Embryonic facial prominence (tissue), 1 donor: ENCODE results near the gene SERPINB2.

Source experiments
- DNase-seq: peaks from one replicate; pipeline ENCODE4 v3.0.0-alpha.2; 2016; ENCODE audit errors: extremely low spot score

Gene SERPINB2, protein sequence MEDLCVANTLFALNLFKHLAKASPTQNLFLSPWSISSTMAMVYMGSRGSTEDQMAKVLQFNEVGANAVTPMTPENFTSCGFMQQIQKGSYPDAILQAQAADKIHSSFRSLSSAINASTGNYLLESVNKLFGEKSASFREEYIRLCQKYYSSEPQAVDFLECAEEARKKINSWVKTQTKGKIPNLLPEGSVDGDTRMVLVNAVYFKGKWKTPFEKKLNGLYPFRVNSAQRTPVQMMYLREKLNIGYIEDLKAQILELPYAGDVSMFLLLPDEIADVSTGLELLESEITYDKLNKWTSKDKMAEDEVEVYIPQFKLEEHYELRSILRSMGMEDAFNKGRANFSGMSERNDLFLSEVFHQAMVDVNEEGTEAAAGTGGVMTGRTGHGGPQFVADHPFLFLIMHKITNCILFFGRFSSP

DNA sequence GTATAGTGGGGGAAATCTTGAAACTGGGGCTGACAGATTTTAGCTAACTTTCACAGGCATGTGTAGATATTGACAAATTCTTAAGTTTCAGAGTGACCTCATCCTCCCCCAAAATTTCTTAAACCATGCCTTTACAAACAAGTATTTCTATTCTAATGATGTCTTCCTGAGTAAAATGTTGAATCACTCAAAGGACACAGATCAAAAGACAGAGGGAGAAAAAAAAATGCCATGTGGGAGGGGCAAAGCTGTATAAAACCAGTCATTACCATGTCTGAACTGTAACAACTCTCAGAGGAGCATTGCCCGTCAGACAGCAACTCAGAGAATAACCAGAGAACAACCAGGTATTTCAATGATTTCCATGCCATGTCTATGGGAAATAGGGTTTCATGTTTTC lies at the start of gene SERPINB2:
TSS of gene SERPINB2 (plus strand) at position 282 of the 400 bp plus-strand sequence. CDS start 3,740 bp downstream, outside the sequence.
- no peak for DNase-seq

DNA sequence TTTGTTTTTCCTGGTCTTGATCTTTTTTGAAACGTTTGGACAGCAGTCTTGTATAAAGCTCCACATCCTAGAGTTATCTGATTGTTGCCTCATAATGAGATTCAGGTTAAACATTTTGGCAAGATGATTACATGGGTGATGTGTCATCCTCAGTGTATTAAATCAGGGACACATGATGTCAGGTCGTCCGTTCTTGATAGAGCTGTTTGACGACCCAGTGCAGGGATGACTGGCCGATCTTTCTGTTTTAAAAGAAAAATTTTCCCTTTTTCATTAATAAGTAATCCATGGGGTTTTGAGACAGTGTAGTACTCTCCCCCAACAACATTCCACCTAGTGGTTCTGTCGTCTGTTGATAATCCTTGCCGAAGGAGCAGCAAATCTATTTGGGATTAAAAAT lies 44.5 kb upstream of the SERPINB2 start:
- DNase-seq, result no peak

DNA sequence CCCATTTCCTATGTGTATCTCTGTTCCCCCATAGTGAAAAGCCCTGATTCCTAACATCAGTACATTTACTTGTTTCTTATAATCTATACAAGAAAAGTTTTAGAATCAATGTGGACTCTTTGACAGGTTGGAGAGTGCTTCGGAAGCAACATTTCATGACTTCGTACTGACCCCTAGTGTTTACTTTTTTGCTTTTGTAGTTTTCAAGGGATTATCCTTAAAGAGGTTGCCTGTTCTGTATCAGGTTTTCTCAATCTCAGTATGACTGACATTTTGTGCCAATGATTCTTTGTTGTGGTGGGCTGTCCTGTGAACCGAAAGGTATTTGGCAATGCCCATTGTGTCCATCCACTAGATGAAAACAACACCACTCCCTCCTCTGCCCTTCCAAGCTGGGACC lies 43.3 kb upstream of the SERPINB2 start:
- DNase-seq, result no peak

DNA sequence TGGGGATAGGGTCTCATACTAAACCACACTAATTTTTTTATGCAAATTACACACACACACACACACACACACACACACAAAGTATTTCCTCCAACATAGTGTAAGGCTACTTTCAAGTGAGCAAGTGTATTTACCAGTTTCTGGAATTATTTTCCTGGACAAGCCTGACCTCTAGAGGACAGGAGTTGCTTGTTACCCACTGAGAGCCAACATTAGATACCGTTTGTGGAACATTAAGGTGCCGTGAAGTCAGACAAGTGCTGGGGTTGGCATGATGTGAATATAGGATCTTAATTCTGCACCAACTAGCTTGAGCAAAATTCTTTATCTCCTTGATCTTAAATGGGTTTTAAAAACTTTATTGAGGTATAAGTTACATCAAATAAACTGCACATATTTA lies 39.3 kb upstream of the SERPINB2 start:
- DNase-seq, result no peak

DNA sequence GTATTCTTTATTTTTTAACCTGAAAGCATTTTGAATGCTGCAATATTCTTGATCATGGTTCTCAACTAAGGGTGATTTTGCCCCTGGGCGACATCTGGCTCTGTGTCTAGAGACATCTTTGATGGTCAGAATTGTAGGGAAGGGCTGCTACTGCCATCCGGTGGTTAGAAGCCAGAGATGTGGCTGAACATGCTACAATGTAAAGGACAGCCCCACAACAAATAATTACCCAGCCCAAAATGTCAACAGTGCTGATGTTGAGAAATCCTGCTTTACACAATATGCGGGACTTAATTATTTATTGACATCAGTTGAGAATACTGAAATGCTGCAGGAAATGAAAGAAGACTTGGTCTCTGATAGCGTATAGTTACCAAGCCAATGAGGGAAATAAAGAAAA lies 37.5 kb upstream of the SERPINB2 start:
- no peak for DNase-seq

DNA sequence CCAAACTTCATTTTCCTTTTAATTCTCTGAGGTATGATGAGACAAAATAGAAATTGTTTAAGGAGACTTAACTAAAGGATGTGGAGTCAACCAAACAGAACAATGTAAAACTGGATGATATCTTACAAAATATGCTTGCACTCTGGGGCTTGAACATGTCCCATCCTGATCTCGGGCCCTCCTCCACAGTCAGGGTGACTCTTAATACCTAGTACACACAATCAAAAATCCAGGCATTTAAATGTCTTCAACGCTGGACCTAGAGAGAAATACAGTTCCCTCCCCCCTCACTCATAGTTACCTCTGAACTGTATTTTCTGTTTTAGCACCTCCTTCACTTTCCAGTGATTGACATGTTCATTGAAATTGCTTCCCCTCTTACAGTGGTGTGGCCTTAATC lies 36.9 kb upstream of the SERPINB2 start:
- DNase-seq, result no peak

DNA sequence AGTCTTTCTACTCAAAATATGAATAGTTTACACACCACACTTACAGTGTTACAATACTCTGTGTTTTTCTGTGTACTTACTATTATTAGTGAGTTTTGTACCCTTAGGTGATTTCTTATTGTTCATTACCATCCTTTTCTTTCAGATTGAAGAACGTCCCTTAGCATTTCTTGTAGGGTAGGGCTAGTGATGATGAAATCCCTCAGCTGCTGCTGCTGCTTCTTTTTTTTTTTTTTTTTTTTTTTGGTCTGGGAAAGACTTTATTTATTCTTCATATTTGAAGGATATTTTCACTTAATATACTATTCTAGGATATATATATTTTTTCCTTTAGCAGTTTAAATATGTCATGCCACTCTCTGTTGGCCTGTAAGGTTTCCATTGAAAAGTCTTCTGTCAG lies 29.0 kb upstream of the SERPINB2 start:
- DNase-seq, result no peak

DNA sequence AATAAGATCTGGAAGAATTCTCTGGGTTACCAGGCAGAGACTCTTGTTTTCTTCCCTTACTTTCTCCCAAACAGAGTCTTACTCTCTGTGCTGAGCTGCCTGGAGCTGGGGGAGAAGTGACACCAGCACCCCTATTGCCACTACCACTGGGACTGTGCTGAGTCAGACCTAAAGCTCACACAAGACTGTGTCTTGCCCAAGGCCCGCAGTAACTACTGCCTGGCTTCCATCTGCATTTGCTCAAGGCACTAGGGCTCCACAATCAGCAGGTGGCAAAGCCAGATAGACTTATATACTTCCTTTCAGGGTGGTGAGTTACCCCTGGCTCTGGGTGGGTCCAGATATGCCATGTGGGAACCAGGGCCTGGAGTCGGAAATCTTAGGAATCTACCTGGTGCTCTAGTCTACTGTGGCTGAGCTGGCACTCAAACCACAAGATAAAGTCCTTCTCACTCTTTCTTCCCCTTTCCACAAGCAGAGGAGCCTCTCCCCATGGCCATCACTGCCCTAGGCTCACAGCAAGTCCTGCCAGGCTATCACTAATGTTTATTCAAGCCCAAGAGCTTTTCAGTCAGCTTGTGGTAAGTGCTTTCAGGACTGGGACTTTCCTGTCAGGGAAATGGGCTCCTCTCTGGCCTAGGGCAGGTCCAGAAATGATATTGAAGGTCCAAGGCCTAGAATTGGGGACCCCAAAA lies 27.6 kb upstream of the SERPINB2 start:
- DNase-seq, result no peak

DNA sequence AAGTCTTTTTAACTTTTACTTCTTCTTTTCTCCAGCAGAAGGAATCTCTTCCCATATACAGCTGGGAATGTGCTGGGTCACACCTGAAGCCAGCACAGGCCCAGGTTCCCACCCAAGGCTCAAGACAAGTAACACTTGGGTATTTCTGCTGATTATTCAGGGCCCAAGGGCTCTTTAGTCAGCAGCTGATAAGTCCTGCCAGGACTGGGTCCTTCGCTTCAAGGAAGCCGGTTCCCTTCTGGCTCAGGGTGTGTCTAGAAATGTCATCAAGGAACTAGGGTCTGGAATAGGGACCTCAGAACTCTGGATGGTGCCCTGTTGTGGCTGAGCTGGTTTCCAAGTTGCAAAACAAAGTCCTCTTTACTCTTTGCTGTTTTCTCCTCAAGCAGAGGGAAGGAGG lies 27.0 kb upstream of the SERPINB2 start:
- DNase-seq, result no peak

DNA sequence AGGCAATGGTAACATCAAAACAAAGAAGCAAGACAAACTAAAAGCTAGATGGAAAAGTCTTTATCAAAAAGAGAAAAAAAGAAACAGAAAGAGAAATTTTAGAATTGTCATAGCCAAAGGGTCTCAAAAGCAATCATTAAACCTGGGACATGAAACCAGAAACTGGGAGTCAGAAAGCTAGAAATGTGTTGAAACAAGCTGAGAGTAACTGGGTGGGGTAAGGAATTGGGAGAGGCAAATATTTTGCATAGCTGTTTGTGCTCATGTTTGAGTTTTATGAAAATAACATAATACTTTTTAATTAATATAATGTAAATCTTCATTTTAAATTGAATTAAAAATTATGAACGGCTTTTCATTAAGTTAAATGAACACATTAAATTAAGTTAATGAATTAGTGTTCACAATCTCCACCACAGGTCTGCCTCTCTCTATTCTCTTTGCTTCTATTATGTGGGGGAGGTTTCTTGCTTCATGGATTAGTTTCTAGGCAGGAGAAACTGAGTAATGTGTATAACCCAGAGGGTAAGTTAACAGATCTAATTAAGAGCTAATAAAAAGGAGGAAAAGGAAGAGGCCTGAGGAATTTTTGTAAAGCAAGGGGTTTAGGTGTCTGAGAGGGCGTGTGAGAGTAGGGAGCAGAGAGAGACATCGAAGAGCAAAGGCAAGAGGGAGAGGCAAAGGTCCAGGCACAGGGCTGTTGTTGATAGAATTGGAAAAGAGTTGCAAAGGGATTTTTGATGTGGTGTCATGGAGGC lies 20.0 kb upstream of the SERPINB2 start:
- no peak for DNase-seq

DNA sequence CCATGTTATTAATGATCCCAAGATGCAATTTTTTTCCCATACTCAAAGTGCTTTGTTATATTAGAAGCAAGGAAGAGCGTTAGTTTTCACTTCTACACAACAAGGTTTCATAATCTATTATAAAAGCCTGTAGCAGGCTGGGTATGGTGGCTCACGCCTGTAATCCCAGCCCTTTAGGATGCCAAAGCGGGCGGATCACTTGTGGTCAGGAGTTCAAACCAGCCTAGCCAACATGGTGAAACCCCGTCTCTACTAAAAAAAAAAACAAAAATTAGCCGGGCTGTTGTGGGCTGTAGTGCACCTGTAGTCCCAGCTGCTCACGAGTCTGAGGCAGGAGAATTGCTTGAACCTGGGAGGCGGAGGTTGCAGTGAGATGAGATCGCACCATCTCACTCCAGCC lies 19.0 kb upstream of the SERPINB2 start:
- DNase-seq, result no peak

DNA sequence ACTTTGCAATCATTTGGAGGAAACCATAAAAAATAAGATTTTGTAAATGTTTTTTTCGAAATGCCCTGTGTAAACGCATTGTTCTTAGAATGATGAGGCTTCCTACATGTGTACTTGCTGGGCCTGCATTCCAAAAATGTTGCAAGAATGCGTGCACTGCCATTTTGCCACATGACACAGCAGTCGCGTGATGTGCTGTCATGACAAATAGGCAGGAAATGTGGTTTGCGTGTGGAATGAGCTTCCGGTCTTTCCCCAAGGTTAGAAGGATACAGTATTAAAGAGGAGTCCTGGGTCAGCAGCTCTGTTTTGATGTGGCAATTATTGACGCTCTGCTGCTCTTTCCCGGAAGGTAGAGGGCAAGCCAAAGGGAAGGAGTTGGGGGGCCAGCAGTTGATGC lies 18.1 kb upstream of the SERPINB2 start:
- DNase-seq, result no peak

DNA sequence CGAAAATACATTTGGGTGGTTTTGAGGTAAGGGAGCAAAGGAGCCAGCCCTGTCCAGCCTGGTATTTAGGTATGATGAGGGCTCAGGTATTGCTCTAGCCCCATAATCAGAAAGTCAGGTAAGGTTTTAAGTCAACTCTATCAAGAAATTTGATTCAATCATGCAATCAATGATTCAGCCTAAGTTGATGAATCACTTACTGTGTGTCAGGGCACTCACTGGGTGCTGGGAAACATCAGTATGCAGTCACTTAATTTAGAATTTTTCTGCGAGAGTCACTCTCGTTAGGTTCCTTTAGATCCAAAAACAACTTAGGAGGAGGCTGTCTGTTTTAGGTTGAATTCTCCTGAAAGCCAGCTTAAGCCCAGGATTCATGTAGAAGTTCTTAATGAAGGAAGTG lies 17.7 kb upstream of the SERPINB2 start:
- DNase-seq, result no peak

DNA sequence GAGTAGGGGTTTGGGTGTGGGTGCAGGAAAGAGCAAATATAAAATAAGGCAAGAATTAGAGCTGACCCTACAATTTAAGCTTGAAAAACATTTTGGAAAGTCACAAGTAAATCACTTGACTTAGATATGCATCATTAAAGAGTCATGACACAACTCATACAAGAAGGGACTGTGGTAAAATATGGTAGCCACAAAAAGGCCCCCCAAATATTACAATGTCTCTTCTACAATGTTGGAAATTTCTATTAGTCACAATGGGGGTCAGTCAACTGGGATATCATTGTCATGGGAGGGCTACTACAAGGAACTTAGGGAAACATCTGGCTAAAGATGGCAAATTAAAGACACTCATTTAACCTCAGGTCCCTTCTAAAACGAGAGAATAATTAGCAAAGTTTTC lies 15.7 kb upstream of the SERPINB2 start:
- no peak for DNase-seq

DNA sequence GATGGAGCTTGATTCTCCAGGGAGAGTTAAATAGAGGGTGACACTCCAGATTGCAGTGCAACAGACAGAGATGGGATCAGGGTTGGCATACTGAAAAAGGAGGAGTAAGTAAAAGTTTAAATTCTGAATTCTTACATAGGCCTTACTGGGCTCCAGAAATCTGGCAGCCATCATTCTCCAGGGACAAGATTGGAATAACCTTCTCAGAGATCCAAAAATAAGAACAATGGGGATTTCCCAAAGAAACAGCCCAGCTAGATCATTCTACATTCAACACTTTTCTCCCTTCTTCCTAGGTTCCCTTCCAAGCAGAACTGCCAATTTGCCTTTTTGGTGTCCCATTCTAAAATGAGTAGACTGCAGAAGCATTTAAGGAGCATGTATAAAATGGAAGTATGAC lies 14.9 kb upstream of the SERPINB2 start:
- DNase-seq, result no peak

DNA sequence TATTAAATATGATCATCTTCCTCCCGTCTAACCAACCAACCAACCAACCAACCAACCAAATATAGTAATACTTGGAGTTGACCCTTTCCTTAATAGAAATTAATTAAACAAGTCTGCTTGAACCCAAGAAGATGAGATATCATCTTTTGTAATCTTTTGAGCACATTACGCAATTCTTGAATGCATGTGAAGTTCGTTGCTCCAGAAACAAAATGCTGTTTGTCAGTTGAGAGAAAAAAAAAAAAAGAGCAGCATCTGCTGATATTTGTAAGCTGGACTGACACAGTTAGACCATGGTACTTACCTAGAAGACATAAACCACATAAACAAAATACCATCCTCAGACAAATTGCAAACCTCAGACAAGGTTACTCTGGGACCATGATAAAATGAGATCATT lies 9.2 kb upstream of the SERPINB2 start:
- DNase-seq, result no peak

DNA sequence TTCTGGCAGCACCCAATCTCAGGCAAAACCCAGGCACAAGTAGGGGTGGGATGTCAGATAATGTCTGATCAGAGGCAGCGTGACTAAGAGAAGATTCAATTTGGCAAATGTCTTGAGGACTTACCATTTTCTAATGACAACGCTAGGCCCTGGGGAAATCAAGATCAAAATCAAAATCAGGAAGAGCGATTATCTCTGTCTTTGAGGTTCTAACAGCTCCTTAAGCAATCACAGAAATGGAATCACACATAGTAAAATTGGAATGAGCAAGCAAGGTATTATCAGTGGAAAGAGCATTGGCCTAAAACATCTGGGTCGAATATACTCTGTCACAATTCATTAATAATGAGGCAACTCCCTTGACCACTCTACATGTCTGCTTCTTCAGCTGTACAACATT lies 8.6 kb upstream of the SERPINB2 start:
- no peak for DNase-seq

DNA sequence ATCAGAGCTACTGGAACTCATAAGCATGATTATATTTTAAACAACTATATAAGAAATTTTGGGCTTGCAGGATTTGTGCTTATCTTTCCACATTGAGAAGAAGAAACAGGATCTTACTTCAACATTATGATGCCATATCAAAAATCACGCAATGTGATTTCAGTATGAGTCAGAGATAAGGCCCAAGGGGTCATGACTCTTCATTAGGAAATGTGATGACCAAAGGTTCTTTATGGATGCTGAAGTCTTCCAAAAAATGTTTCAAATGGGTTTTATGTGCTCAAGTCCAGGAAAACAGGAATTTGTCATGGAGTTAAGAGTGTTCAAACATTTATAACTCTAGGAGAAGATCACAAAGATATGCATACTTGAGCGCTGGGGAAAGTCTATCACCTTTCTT lies 7.8 kb upstream of the SERPINB2 start:
- no peak for DNase-seq

DNA sequence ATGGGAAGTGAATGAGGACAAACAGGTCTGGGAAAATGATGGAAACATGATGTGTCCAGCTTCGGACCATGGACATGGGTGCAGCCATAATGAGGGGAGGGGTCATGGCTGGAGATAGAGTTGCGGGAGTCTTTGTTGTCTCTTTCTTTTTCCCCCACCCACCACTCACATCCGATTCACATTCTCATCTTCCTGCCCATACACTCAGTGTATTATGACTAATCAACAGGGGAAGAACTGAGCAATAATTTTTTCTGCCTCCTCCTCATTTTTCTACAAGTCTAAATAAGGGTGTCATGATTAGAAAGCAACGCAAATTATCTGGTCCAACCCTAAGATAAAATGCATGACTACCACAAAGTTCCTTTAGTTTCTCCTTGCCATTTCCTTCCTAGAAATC lies 5.7 kb upstream of the SERPINB2 start:
- no peak for DNase-seq

DNA sequence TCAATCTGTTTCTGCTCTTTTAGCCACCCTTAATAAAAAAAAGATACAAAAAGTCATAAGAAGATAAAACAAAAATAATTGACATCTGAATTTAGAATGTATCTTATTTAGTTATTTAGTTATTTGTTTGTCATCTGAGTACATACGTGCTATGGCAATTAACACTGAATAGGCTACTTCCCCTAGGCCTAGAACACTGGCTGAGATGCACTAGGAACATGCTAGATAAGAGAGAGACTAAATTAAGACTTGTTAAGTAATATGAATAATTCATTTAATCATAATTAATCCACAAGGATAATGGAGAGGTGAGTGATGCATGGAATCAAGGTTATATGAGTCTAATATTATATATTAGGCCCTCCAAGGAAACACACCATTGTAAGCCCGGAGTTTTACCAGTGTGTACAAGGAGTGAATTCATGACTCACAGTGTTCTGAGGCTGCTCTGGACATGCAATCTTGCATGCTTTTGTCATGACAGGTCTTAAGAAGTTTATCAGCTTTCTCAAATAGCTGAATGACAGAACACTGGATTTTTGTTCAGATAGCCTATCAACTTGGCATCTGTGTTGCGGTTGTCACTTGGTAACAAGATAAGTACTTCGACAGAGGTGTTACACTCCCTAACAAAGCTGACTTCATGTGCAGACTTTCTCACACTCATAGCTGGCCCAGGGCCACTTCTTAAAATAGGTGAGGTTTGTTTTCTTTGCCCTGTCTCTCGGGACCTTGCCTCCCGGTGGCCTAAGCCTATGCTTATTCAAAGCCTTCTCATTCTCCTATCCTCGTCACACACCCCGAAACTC lies 5.0 kb upstream of the SERPINB2 start:
- no peak for DNase-seq

DNA sequence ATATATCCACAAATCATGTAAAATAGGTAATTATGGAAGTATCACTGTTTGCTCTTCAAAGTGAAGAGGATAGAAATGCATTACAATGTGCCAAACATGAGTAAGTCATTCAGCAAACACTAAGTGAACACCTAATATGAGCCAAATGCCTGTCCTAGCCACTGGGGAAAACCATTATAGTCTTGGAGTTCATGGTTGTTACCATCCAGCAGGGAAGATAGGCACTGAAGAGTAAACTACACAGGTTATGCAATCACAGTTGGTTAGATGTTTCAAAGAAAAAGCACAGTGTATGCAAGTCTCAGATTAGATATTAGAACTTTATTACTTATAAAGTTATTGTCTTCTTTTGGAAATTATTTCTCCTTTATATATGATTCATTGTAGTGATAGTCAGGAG lies 3.9 kb upstream of the SERPINB2 start:
- no peak for DNase-seq
